ENCODE data around the gene NHLH1.

DNA sequence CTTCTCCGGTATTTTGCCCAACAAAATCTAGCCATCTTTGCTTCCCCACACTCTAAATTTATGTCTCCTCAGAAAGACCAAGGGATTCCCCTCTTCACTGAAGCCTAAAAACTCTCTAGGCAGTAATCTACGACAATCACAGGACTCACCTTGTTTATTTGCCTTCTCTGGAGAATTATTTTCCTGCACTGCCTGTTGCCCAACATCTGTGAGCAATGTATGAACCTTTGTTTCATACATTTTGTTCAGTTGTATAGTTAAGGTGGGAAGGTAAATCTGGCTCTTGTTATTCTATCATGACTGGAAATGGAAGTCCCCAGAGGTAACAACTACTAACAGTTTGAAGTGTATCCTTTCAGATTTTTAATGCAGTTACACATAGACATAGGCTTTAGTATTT is 26.0 kb upstream of the NHLH1 start:
- TF ChIP-seq POLR2A (IDR thresholded peaks at IDR 0.05; ENCODE audit: low read depth, low read length) (no peak), EZH2 (IDR thresholded peaks at IDR 0.05; ENCODE audit: borderline replicate concordance, low read depth, low read length, severe bottlenecking) (no peak)
- TF ChIP-seq, protein P1, sequence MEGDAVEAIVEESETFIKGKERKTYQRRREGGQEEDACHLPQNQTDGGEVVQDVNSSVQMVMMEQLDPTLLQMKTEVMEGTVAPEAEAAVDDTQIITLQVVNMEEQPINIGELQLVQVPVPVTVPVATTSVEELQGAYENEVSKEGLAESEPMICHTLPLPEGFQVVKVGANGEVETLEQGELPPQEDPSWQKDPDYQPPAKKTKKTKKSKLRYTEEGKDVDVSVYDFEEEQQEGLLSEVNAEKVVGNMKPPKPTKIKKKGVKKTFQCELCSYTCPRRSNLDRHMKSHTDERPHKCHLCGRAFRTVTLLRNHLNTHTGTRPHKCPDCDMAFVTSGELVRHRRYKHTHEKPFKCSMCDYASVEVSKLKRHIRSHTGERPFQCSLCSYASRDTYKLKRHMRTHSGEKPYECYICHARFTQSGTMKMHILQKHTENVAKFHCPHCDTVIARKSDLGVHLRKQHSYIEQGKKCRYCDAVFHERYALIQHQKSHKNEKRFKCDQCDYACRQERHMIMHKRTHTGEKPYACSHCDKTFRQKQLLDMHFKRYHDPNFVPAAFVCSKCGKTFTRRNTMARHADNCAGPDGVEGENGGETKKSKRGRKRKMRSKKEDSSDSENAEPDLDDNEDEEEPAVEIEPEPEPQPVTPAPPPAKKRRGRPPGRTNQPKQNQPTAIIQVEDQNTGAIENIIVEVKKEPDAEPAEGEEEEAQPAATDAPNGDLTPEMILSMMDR (IDR thresholded peaks at IDR 0.05; ENCODE audit: extremely low read depth in 1 of 2, insufficient read depth in 1 of 2, low read depth in 1 of 2, low read length in 2 of 2) = no peak

Data from endothelial cell of umbilical vein (primary cell).